ENCODE data around the gene ZNF316. TPM values are rescaled to one million over a fixed set of nuclear protein-coding genes. Genes with fewer than 3 reads are reported as not detected.

ZNF316 gene
- total and polyA plus RNA-seq, 12 donors: 7.6 to 20.8 (median 14.0) TPM

DNA sequence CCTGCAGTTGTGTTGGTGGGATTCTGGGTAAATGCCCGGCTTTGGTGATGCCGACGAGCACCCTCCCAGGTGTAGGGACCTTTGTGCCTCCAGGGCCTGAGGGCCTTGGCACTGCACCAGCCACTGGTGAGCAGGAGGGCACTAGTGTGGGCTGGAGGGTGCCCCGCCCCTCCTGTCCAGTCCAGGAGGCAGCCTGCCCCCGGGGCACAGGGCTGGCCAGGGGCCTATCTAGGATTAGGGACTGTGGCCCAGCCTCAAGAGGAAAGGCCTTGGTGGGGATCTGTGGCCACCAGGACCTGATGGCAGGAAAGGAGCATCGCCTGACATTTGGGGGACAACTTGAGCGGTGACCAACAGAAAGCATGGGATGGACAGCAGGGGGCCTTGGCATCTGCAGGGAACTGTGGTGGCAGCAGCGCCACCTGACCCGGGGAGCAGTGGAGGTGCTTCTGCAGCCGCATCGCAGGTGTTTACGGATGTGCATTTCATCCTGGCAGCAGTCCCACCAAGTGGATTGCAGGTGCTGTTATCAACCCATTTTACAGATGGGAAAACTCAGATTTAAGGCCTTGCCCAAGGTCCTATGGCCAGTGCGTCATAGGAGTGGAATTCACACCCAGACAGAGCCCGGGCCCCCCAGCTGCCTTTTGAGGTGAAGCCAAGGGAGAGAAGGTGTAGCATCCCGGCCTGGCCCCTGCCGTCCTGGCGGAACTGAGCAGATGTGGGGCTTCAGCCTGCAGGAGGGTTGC is 11.1 kb downstream of the ZNF316 start:
- peaks cover 0 to 20% (median 0%) of the 10 kb centered on the region in 11 donors for H3K9me3 ChIP-seq
- H3K27me3 ChIP-seq: no peaks in the 10 kb centered on the region
- WGBS, 2 donors: 93 to 97% methylated on average over 17 of the region's 17 CpGs
- intact Hi-C loops (cut with DNase I): no loop called here
- TF ChIP-seq, protein P1, sequence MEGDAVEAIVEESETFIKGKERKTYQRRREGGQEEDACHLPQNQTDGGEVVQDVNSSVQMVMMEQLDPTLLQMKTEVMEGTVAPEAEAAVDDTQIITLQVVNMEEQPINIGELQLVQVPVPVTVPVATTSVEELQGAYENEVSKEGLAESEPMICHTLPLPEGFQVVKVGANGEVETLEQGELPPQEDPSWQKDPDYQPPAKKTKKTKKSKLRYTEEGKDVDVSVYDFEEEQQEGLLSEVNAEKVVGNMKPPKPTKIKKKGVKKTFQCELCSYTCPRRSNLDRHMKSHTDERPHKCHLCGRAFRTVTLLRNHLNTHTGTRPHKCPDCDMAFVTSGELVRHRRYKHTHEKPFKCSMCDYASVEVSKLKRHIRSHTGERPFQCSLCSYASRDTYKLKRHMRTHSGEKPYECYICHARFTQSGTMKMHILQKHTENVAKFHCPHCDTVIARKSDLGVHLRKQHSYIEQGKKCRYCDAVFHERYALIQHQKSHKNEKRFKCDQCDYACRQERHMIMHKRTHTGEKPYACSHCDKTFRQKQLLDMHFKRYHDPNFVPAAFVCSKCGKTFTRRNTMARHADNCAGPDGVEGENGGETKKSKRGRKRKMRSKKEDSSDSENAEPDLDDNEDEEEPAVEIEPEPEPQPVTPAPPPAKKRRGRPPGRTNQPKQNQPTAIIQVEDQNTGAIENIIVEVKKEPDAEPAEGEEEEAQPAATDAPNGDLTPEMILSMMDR (IDR thresholded peaks at IDR 0.05): no peak
- ATAC-seq (no peak), DNase-seq (no peak)
- peaks cover 4 to 99% (median 26%) of the 10 kb centered on the region in 9 donors for H3K36me3 ChIP-seq
- peaks cover 0 to 4% (median 0%) of the 10 kb centered on the region in 9 donors for H3K4me1 ChIP-seq
- no peak overlapping the region for H3K27ac ChIP-seq
- H3K4me3 ChIP-seq: no peak overlapping the region

DNA sequence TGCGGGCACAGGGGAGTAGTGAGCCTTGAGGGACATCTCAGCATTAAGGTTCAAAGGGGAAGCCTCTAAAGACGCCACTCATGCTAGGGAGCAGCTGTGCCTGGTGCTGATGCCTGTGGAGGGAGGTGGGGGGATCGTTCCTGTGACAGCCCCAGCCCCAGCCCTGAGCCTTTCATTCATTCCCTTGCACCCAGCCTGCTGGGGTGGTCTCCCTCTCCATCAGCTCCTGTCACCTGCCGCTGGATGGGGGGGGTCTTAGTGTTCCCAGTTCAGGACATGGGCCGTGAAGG is 11.6 kb downstream of the ZNF316 start:
- DNase-seq (no peak), ATAC-seq (no peak)
- H3K4me1 ChIP-seq: peaks cover 0 to 4% (median 0%) of the 10 kb centered on the region in 9 donors
- WGBS, 2 donors: 93 to 97% methylated on average over 5 of the region's 5 CpGs
- H3K36me3 ChIP-seq: peaks cover 3 to 94% (median 26%) of the 10 kb centered on the region in 9 donors
- no peak overlapping the region for H3K4me3 ChIP-seq
- intact Hi-C loops (cut with DNase I): no loop called here
- no peak overlapping the region for H3K27ac ChIP-seq
- TF ChIP-seq, protein P1 (IDR thresholded peaks at IDR 0.05): no peak
- H3K9me3 ChIP-seq: peaks cover 0 to 20% (median 0%) of the 10 kb centered on the region in 11 donors
- H3K27me3 ChIP-seq: no peaks in the 10 kb centered on the region

DNA sequence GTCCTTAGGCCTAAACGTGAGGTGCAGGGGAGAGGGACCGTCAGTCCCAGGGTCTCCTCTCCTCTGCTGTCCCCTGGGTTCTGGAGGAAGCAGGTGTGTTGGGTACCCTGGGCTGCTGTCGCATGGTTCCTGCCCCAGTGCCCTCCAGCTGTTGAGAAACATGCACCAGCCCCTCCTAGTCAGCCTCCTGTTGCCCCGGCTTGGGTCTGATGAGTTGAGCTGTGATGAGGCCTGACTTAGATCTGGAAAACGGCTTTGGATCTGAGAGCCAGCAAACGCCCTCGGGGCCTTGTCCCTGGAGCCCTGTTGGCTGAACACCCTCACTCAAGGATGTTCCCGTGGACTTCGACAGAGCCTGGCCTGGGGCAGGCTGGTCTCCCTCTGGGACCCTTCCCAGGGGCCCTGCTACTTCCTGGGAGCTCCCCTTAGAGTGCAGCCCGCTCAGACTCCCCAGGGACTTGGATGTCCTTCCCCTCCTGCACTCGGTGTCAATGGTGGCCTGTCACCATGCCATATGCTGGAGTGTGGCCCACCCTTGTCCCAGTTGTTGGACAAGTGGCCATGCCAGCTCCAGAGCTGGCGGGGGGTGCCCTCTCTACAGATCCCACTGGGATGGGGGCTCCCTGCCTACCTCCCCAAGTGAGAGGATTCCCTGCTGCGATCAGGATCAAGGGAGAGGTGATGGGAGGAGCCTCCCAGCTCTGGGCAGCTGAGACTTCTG is 12.3 kb downstream of the ZNF316 start:
- Histone ChIP-seq H3K27ac (no peak overlapping the region), H3K4me1 (peaks cover 0 to 4% (median 0%) of the 10 kb centered on the region in 9 donors), H3K9me3 (peaks cover 0 to 20% (median 0%) of the 10 kb centered on the region in 11 donors), H3K27me3 (no peaks in the 10 kb centered on the region), H3K4me3 (no peak overlapping the region), H3K36me3 (peaks cover 4 to 94% (median 26%) of the 10 kb centered on the region in 9 donors)
- DNase-seq: no peak
- WGBS, 2 donors: 76 to 80% methylated on average over 13 of the region's 13 CpGs
- ATAC-seq: no peak
- intact Hi-C loops (cut with DNase I): no loop called here
- TF ChIP-seq, protein P1 (IDR thresholded peaks at IDR 0.05): no peak

DNA sequence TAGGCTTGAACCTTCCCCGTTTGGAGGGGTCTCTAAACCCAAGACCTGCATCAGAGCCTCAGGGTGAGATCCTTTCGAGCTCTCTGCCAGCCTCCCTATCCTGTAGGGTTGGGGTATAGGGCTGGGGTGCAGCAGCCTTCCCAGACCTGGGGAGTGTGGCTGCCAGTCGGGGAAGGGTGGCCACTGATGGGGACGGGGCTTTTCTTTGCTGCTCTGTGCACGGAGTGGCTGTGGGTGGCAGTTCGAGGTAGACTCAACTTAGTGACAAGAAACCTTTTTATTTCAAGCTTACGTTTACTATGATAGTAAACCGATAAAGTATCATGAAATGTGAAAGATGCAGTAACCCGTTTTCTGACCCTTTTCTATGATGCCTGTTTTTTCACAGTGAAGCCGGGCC is 13.0 kb downstream of the ZNF316 start:
- intact Hi-C loops (cut with DNase I): no loop called here
- Histone ChIP-seq H3K27ac (no peak overlapping the region), H3K36me3 (peaks cover 6 to 94% (median 20%) of the 10 kb centered on the region in 9 donors), H3K9me3 (peaks cover 0 to 20% (median 0%) of the 10 kb centered on the region in 11 donors), H3K27me3 (no peaks in the 10 kb centered on the region), H3K4me3 (no peak overlapping the region), H3K4me1 (peaks cover 0 to 4% (median 0%) of the 10 kb centered on the region in 9 donors)
- WGBS, 2 donors: 94 to 97% methylated on average over 10 of the region's 10 CpGs
- TF ChIP-seq, protein P1 (IDR thresholded peaks at IDR 0.05): no peak
- ATAC-seq (no peak), DNase-seq (no peak)
